A549 (cell line): Measurements from ENCODE around the gene LBR. TPM values are rescaled to one million over a fixed set of nuclear protein-coding genes. Genes with fewer than 3 reads are reported as not detected.
A peak's percentile ranks its signal among the peaks of the same experiment; 100 is the strongest.

ENCODE experiments used
- ATAC-seq, 2 experiments: fragments of 200-7000 bp in 1 of 2; fragments of >200 bp in 1 of 2; cut with Nextera tagmentation in 1 of 2; cut with Tn5 transposase in 1 of 2; 3 replicates each; pipeline versions ENCODE4 v1.8.0 to v1.9.1; 2018 to 2020; ENCODE audit warnings: mild to moderate bottlenecking in 1 of 2, moderate library complexity in 1 of 2
- CTCF ChIA-PET: fragments of 300-600 bp; sonication (Branson Sonifier 250); formaldehyde crosslinking; extraction: SDS; loops from one replicate; lab custom pipeline; 2021; ENCODE audit warnings: antibody characterized with exemption, inconsistent platforms; lab: Yijun Ruan, JAX
- POLR2A ChIA-PET: fragments of 350-600 bp; formaldehyde crosslinking; extraction: SDS; loops from one replicate; lab custom pipeline; 2021; ENCODE audit warnings: antibody characterized with exemption, inconsistent platforms; lab: Yijun Ruan, JAX
- DNase-seq, 2 experiments: peaks; one replicate each; pipeline versions ENCODE4 v3.0.0 to v3.0.0-alpha.2; 2011 to 2016; ENCODE audit warnings: low read depth in 1 of 2, low spot score in 1 of 2
- FAIRE-seq: peaks from 2 replicates; lab custom pipeline; 2011; peaks lifted over from hg19 to GRCh38; lab: Jason Lieb, UNC
- H3K27ac ChIP-seq, 2 experiments: fragments of >200 bp; sonication (Bioruptor Twin); formaldehyde crosslinking; 3 replicates each; pipeline ENCODE4 v1.5.1; 2016 to 2017
- H3K4me1 ChIP-seq: fragments of >200 bp; sonication (Bioruptor Twin); formaldehyde crosslinking; 3 replicates; pipeline ENCODE4 v1.6.1; 2016
- H3K4me2 ChIP-seq: fragments of >200 bp; sonication (Bioruptor Twin); formaldehyde crosslinking; 3 replicates; pipeline ENCODE4 v1.6.1; 2016
- H3K4me3 ChIP-seq: fragments of >200 bp; sonication (Bioruptor Twin); formaldehyde crosslinking; 3 replicates; pipeline ENCODE4 v1.5.1; 2016
- H3K9me3 ChIP-seq: fragments of >200 bp; sonication (Bioruptor Twin); formaldehyde crosslinking; 3 replicates; pipeline ENCODE4 v1.6.1; 2016
- CBX8 ChIP-seq: fragments of 200-600 bp; sonication (generic); IDR thresholded peaks from 2 replicates; pipeline ENCODE4 v1.6.1; 2016
- CHD4 ChIP-seq: fragments of 200-600 bp; sonication (generic); IDR thresholded peaks from 2 replicates; pipeline ENCODE4 v1.6.1; 2016; ENCODE audit warnings: antibody characterized with exemption, mild to moderate bottlenecking, borderline replicate concordance
- EHF ChIP-seq: fragments of 250-450 bp; sonication (Bioruptor Pico); IDR thresholded peaks from 2 replicates; pipeline ENCODE4 v1.5.0; 2020; ENCODE audit warnings: mild to moderate bottlenecking
- EHMT2 ChIP-seq: fragments of 200-600 bp; sonication (generic); IDR thresholded peaks from 2 replicates; pipeline ENCODE4 v1.6.1; 2016; ENCODE audit warnings: antibody characterized with exemption, low read depth, mild to moderate bottlenecking, moderate library complexity
- EP300 ChIP-seq, 2 experiments: fragments of >200 bp; sonication (Bioruptor Twin); formaldehyde crosslinking; IDR thresholded peaks; 2 replicates in 1 of 2; 3 replicates in 1 of 2; pipeline ENCODE4 v1.6.1; 2016 to 2017
- FOSL2 ChIP-seq, 2 experiments: fragments of 450-650 bp in 1 of 2; fragments of >200 bp in 1 of 2; sonication (Bioruptor Twin) in 1 of 2; formaldehyde crosslinking; IDR thresholded peaks; 2 replicates each; pipeline versions ENCODE4 v1.5.0 to v1.6.1; 2016 to 2020; ENCODE audit warnings: mild to moderate bottlenecking in 1 of 2, moderate library complexity in 1 of 2
- JUN ChIP-seq, 2 experiments: fragments of >200 bp; sonication (Bioruptor Twin); formaldehyde crosslinking; IDR thresholded peaks; 2 replicates in 1 of 2; 3 replicates in 1 of 2; pipeline ENCODE4 v1.6.1; 2016 to 2017
- JUNB ChIP-seq: fragments of >200 bp; sonication (Bioruptor Twin); formaldehyde crosslinking; IDR thresholded peaks from 2 replicates; pipeline ENCODE4 v1.6.1; 2016
- MAFK ChIP-seq: fragments of 450-650 bp; IDR thresholded peaks from 2 replicates; pipeline ENCODE4 v1.6.1; 2014; ENCODE audit not compliant: partially characterized antibody
- MAZ ChIP-seq: fragments of 150-350 bp; IDR thresholded peaks from 2 replicates; pipeline ENCODE4 v1.6.1; 2014; ENCODE audit warnings: antibody characterized with exemption, low read depth, low read length, borderline replicate concordance
- NFE2L2 ChIP-seq: fragments of 150-350 bp; conservative IDR thresholded peaks from 2 replicates; pipeline ENCODE4 v1.6.1; 2014; ENCODE audit warnings: low read length
- NR3C1 ChIP-seq: fragments of >200 bp; sonication (Bioruptor Twin); formaldehyde crosslinking; IDR thresholded peaks from 3 replicates; pipeline ENCODE4 v1.6.1; 2017
- POLR2A ChIP-seq: IDR thresholded peaks from 2 replicates; pipeline ENCODE4 v1.6.1; 2012; ENCODE audit warnings: mild to moderate bottlenecking, low read length
- POLR2AphosphoS2 ChIP-seq: conservative IDR thresholded peaks from 2 replicates; pipeline ENCODE4 v1.6.1; 2012; ENCODE audit warnings: low read length, improper control_type of control experiment, inconsistent platforms
- RCOR1 ChIP-seq: fragments of 150-350 bp; IDR thresholded peaks from 2 replicates; pipeline ENCODE4 v1.6.1; 2014; ENCODE audit warnings: antibody characterized with exemption, low read length, low read depth
- SMC3 ChIP-seq: fragments of >200 bp; sonication (Bioruptor Twin); formaldehyde crosslinking; IDR thresholded peaks from 3 replicates; pipeline ENCODE4 v1.6.1; 2018; ENCODE audit warnings: inconsistent platforms
- TP53 ChIP-seq: fragments of 250-450 bp; sonication (Bioruptor Pico); IDR thresholded peaks from 2 replicates; pipeline ENCODE4 v1.5.0; 2021; ENCODE audit warnings: mild to moderate bottlenecking, moderate library complexity
- ZNF302 ChIP-seq: fragments of 250-450 bp; sonication (Bioruptor Pico); IDR thresholded peaks from 2 replicates; pipeline ENCODE4 v1.9.0; 2021; ENCODE audit warnings: inconsistent platforms, mild to moderate bottlenecking, moderate library complexity
- WGBS: methylation state at CpG from one replicate; pipeline ENCODE4 v1.1.6; 2017; ENCODE audit errors: missing lambda C conversion rate; 5-methylcytosine and 5-hydroxymethylcytosine counted together
- polyA plus RNA-seq, 4 experiments: library from polyadenylated mRNA; depleted of rRNA in 3 of 4; stranded (reverse); fragments of >200 nt; fragmentation: RNase III in 1 of 4; extraction: RNeasy Plus Mini Kit Qiagen cat#74134 plus additional on column Dnase treatment in 1 of 4; gene quantifications; 2 replicates in 3 of 4; 3 replicates in 1 of 4; pipeline ENCODE4 v1.2.3, GENCODE V29; 2011 to 2017
- TF ChIP-seq, protein P1 (sequence below): IDR thresholded peaks from 2 replicates; pipeline ENCODE4 v1.6.1; 2012; ENCODE audit warnings: low read depth, borderline replicate concordance

The LBR gene
- polyA plus RNA-seq, 2 of the 4 experiments (the other 2 are of a cell fraction), result 40.8 to 68.7 TPM

DNA sequence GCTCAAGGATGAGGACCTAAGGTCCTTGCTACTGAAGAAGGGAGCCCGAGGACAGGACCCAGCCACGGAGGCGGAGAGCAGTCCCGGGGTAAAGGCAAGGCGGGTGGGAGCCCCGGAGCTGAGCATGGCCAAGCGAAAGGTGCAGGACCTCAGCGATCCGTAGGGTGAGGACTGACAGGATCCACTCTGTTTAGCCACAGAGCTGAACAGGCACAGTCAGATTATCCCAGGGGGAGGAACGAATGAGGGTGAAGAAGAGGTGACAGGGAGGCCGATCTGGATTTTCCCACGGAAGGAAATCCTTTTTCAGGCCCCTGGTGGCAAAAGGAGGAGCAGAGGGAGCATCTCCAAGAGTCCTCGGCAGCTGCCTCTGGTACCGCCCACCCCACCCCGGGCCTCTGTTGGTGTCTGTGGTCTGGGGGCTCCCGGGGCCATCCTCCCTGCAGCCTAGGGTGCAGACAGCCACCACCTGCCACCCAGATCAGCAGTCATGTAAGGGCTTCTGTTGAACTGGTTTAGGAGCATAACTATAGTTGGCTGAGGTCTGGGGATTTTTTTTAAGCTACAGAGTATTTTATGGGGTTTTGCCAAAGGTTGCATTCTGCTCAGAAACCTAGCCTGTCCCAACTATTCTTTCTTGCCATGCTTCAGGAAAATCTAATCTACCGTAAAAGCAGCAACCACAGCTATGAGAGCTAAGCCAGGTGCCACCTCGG lies 32.3 kb upstream of the LBR start:
- no peak overlapping the region for H3K4me3 ChIP-seq
- peak overlapping the region in 1 of 2 experiments; percentile 60; a peak in 3 of 6 replicates for H3K27ac ChIP-seq
- peak overlapping the region; percentile 65 for H3K4me2 ChIP-seq
- CTCF ChIA-PET, result interaction anchor here (1.0 to 13.1 kb wide), 11 partner anchors 8 to 527 kb away, joined by 3 to 138 read pairs (median 3); no protein-coding TSS in a partner anchor
- POLR2A ChIA-PET, result interaction anchor here (1.0 kb wide), 1 partner anchor 317 kb away, joined by 3 read pairs; no protein-coding TSS in a partner anchor
- DNase-seq (no peak), ATAC-seq (peak; percentile 28 to 48; a peak in 5 of 6 replicates), FAIRE-seq (no peak)
- H3K9me3 ChIP-seq, result no peaks in the 10 kb centered on the region
- TF ChIP-seq SMC3, result no peak
- TF ChIP-seq MAZ, result no peak
- TF ChIP-seq TP53 (CRISPR knock-in tag), result no peak
- TF ChIP-seq POLR2AphosphoS2, result no peak
- no peak for TF ChIP-seq JUN (IDR thresholded peaks at IDR 0.05)
- H3K4me1 ChIP-seq, result peaks cover 48% of the 10 kb centered on the region
- WGBS, result 61% methylated on average over 18 of the region's 18 CpGs

GRCh38 chr1:225458222-225458631 lies 30.4 kb upstream of the LBR start:
- no peak for DNase-seq
- Histone ChIP-seq H3K4me3 (no peak overlapping the region), H3K9me3 (no peaks in the 10 kb centered on the region), H3K4me1 (peaks cover 61% of the 10 kb centered on the region), H3K27ac (no peak overlapping the region), H3K4me2 (no peak overlapping the region)
- POLR2A ChIA-PET, result interaction anchor here (0.7 kb wide), 1 partner anchor 33 kb away, joined by 3 read pairs; no protein-coding TSS in a partner anchor
- FAIRE-seq, result no peak
- TF ChIP-seq RCOR1, result no peak
- TF ChIP-seq POLR2A, result no peak
- TF ChIP-seq MAFK, result no peak
- no peak for TF ChIP-seq TP53 (CRISPR knock-in tag)
- no peak for TF ChIP-seq CBX8
- no peak for TF ChIP-seq EHMT2
- no peak for ATAC-seq
- 70% methylated on average over 2 of the region's 2 CpGs for WGBS
- CTCF ChIA-PET, result interaction anchor here (2.1 to 13.1 kb wide), 3 partner anchors 10 to 314 kb away, joined by 4 to 138 read pairs (median 7); no protein-coding TSS in a partner anchor

- CTCF ChIA-PET, result interaction anchor here (0.9 to 13.1 kb wide), 7 partner anchors 9 to 477 kb away, joined by 3 to 138 read pairs (median 4); partner anchors contain the start of gene SRP9
- ATAC-seq, result peak; percentile 90 to 95
- peaks cover 37% of the 10 kb centered on the region for H3K4me1 ChIP-seq
- H3K4me2 ChIP-seq, result peak overlapping the region; percentile 83
- 7% methylated on average over 5 of the region's 5 CpGs for WGBS
- TF ChIP-seq, protein P1, sequence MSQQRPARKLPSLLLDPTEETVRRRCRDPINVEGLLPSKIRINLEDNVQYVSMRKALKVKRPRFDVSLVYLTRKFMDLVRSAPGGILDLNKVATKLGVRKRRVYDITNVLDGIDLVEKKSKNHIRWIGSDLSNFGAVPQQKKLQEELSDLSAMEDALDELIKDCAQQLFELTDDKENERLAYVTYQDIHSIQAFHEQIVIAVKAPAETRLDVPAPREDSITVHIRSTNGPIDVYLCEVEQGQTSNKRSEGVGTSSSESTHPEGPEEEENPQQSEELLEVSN, result no peak
- peak; percentile 48; the same call in 1 of the 2 replicates for TF ChIP-seq JUNB
- TF ChIP-seq NFE2L2, result 0 out of 2 replicates have a peak, but pooled peaks have one; percentile 8
- TF ChIP-seq CHD4, result no peak
- TF ChIP-seq ZNF302 (CRISPR knock-in tag), result no peak
- no peak for TF ChIP-seq EHF (CRISPR knock-in tag)
- TF ChIP-seq EP300 (IDR thresholded peaks at IDR 0.05), result no peak
- TF ChIP-seq FOSL2 (IDR thresholded peaks at IDR 0.05), result peak; percentile 51
- peak; percentile 79 for TF ChIP-seq FOSL2 (CRISPR knock-in tag; IDR thresholded peaks at IDR 0.05)
- no peak for TF ChIP-seq NR3C1
- TF ChIP-seq, all 56 proteins: peak for 3
- Histone ChIP-seq H3K4me3 (no peak overlapping the region; the same call in 2 of the 3 replicates), H3K9me3 (no peaks in the 10 kb centered on the region), H3K27ac (peak overlapping the region; percentile 40 to 60; a peak in 5 of 6 replicates)
- peak; percentile 68 to 89 for DNase-seq
- POLR2A ChIA-PET, result no interaction called here
- peak; percentile 56 for FAIRE-seq
Measured at GRCh38 chr1:225454733-225455132, 26.9 kb upstream of the LBR start.
